ENCODE results near the gene BPI.

DNA sequence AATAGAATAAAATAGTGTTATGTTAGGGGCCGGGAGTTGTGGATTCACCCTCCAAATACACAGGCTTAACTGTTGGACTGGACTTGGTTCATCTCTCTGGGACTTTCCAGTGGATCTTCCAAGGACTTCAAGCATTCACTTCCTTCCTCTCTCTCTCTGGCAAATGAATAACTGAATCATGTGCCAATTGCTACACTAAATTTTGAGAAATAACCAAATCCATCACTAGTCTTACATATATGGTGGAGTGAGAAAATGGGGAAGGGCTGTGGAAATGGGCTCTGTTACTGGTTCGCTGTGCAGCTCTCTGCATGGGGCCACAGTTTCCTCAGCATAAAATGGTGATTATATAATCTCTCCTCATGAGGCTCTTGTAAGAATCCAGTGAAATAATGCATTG, 36.7 kb upstream of the BPI start:
- TF ChIP-seq POLR2AphosphoS5 (IDR thresholded peaks at IDR 0.05) = no peak
- TF ChIP-seq, protein P1, sequence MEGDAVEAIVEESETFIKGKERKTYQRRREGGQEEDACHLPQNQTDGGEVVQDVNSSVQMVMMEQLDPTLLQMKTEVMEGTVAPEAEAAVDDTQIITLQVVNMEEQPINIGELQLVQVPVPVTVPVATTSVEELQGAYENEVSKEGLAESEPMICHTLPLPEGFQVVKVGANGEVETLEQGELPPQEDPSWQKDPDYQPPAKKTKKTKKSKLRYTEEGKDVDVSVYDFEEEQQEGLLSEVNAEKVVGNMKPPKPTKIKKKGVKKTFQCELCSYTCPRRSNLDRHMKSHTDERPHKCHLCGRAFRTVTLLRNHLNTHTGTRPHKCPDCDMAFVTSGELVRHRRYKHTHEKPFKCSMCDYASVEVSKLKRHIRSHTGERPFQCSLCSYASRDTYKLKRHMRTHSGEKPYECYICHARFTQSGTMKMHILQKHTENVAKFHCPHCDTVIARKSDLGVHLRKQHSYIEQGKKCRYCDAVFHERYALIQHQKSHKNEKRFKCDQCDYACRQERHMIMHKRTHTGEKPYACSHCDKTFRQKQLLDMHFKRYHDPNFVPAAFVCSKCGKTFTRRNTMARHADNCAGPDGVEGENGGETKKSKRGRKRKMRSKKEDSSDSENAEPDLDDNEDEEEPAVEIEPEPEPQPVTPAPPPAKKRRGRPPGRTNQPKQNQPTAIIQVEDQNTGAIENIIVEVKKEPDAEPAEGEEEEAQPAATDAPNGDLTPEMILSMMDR (IDR thresholded peaks at IDR 0.05) = no peak
